ENCODE data around the gene PDLIM1. TPM values are rescaled to one million over a fixed set of nuclear protein-coding genes. Genes with fewer than 3 reads are reported as not detected.

Gene PDLIM1
- total RNA-seq, 1 donor from 2014 or later: 113 TPM

GRCh38 chr10:95201736-95202135, 89.1 kb downstream of the PDLIM1 start:
- peaks cover 27% of the 10 kb centered on the region for H3K36me3 Mint-ChIP-seq (ENCODE audit: insufficient read depth)
- DNase-seq (ENCODE audit: low spot score, unreplicated experiment): no peak
- no peaks in the 10 kb centered on the region for H3K27me3 Mint-ChIP-seq
- peaks cover 1% of the 10 kb centered on the region for H3K4me1 Mint-ChIP-seq (ENCODE audit: low read depth)
- H3K4me3 Mint-ChIP-seq (ENCODE audit: low read depth): no peak overlapping the region
- H3K27ac Mint-ChIP-seq: no peak overlapping the region
- peaks cover 5% of the 10 kb centered on the region for H3K9me3 Mint-ChIP-seq (ENCODE audit: low read depth)
- no peak for TF ChIP-seq CTCF (IDR thresholded peaks at IDR 0.05; ENCODE audit: unreplicated experiment)

- Mint-ChIP-seq H3K27ac (no peak overlapping the region), H3K4me3 (ENCODE audit: low read depth) (no peak overlapping the region), H3K27me3 (no peaks in the 10 kb centered on the region)
These were observed 94.8 kb downstream of the PDLIM1 start for GRCh38 chr10:95196046-95196445.

GRCh38 chr10:95193944-95194343, 96.9 kb downstream of the PDLIM1 start, which contains the start of gene ACSM6:
Gene ACSM6 (plus strand): TSS chr10:95194238. CDS start chr10:95194486, 248 bp downstream.
- no peak for TF ChIP-seq CTCF (IDR thresholded peaks at IDR 0.05; ENCODE audit: unreplicated experiment)
- Mint-ChIP-seq H3K4me3 (ENCODE audit: low read depth) (no peak within 1 kb of the TSS), H3K27ac (no peak within 1 kb of the TSS), H3K9me3 (ENCODE audit: low read depth) (no peaks in the 10 kb centered on the region), H3K4me1 (ENCODE audit: low read depth) (peaks cover 11% of the 10 kb centered on the region), H3K36me3 (ENCODE audit: insufficient read depth) (peaks cover 7% of the 10 kb centered on the region), H3K27me3 (no peaks in the 10 kb centered on the region)
- no peak for DNase-seq (ENCODE audit: low spot score, unreplicated experiment)

More at GRCh38 chr10:95196046-95196445, 94.8 kb downstream of the PDLIM1 start:
- DNase-seq (ENCODE audit: low spot score, unreplicated experiment): no peak
- Mint-ChIP-seq H3K36me3 (ENCODE audit: insufficient read depth) (peaks cover 14% of the 10 kb centered on the region), H3K9me3 (ENCODE audit: low read depth) (peaks cover 5% of the 10 kb centered on the region), H3K4me1 (ENCODE audit: low read depth) (peaks cover 11% of the 10 kb centered on the region)
- no peak for TF ChIP-seq CTCF (IDR thresholded peaks at IDR 0.05; ENCODE audit: unreplicated experiment)

GRCh38 chr10:95188593-95188992, 102.2 kb downstream of the PDLIM1 start:
- DNase-seq (ENCODE audit: low spot score, unreplicated experiment): no peak
- H3K4me3 Mint-ChIP-seq (ENCODE audit: low read depth): no peak overlapping the region
- no peak for TF ChIP-seq CTCF (IDR thresholded peaks at IDR 0.05; ENCODE audit: unreplicated experiment)
- H3K36me3 Mint-ChIP-seq (ENCODE audit: insufficient read depth): peaks cover 2% of the 10 kb centered on the region
- H3K27me3 Mint-ChIP-seq: no peaks in the 10 kb centered on the region
- no peak overlapping the region for H3K27ac Mint-ChIP-seq
- H3K4me1 Mint-ChIP-seq (ENCODE audit: low read depth): peaks cover 3% of the 10 kb centered on the region
- H3K9me3 Mint-ChIP-seq (ENCODE audit: low read depth): no peaks in the 10 kb centered on the region

GRCh38 chr10:95187617-95188016, 103.2 kb downstream of the PDLIM1 start:
- peaks cover 6% of the 10 kb centered on the region for H3K4me1 Mint-ChIP-seq (ENCODE audit: low read depth)
- DNase-seq (ENCODE audit: low spot score, unreplicated experiment): no peak
- H3K4me3 Mint-ChIP-seq (ENCODE audit: low read depth): no peak overlapping the region
- TF ChIP-seq CTCF (IDR thresholded peaks at IDR 0.05; ENCODE audit: unreplicated experiment): no peak
- no peaks in the 10 kb centered on the region for H3K27me3 Mint-ChIP-seq
- H3K36me3 Mint-ChIP-seq (ENCODE audit: insufficient read depth): no peaks in the 10 kb centered on the region
- no peak overlapping the region for H3K27ac Mint-ChIP-seq
- no peaks in the 10 kb centered on the region for H3K9me3 Mint-ChIP-seq (ENCODE audit: low read depth)

Other genes with a start within 250 kb of the PDLIM1 start
- 7.3 and 8.1 TPM in 2 replicates for gene CYP2C8, start 221.5 kb downstream of the PDLIM1 start, total RNA-seq
- gene ACSM6, start 96.8 kb downstream of the PDLIM1 start, total RNA-seq: not detected in 2 replicates

Measured in progenitor cell of endocrine pancreas (in vitro differentiated cells).